GM19328 (cell line): ENCODE measurements around the gene CYTH2.
"Not testable (repeated sequence)": the region's sequence is repeated elsewhere in the genome, so short reads cannot be mapped to it uniquely, and the experiment has no call there.

Experiments
- ATAC-seq: cut with Tn5 transposase; IDR thresholded peaks from one replicate; pipeline ENCODE4 v1.9.1; 2021; ENCODE audit warnings: mild to moderate bottlenecking, moderate library complexity; ENCODE audit not compliant: unreplicated experiment

CYTH2 gene

GRCh38 chr19:48511321-48511731 is 42.2 kb downstream of the CYTH2 start:
- no peak for ATAC-seq

- ATAC-seq = no peak
Measured at GRCh38 chr19:48511800-48512503, 42.8 kb downstream of the CYTH2 start, which contains the start of gene LMTK3. Gene LMTK3, minus strand, starts transcription at chr19:48511835. Its CDS starts 259 bp downstream, at chr19:48511576.

- ATAC-seq = no peak
Measured at GRCh38 chr19:48512504-48513288, 43.5 kb downstream of the CYTH2 start.

GRCh38 chr19:48513289-48514122 is 44.3 kb downstream of the CYTH2 start:
- no peak for ATAC-seq

- ATAC-seq = no peak
Measured at GRCh38 chr19:48514123-48514458, 44.9 kb downstream of the CYTH2 start.

- ATAC-seq = no peak
Measured at GRCh38 chr19:48516536-48516935, 47.4 kb downstream of the CYTH2 start.

- no peak for ATAC-seq
Measured at GRCh38 chr19:48518207-48518606, 49.0 kb downstream of the CYTH2 start.

GRCh38 chr19:48519426-48519825 is 50.3 kb downstream of the CYTH2 start:
- ATAC-seq = not testable (repeated sequence)

GRCh38 chr19:48520134-48520533 is 51.0 kb downstream of the CYTH2 start:
- no peak for ATAC-seq

- no peak for ATAC-seq
Measured at GRCh38 chr19:48524221-48524620, 55.1 kb downstream of the CYTH2 start.

GRCh38 chr19:48524732-48525131 is 55.6 kb downstream of the CYTH2 start:
- no peak for ATAC-seq

GRCh38 chr19:48529156-48529555 is 60.0 kb downstream of the CYTH2 start:
- ATAC-seq = no peak

- ATAC-seq = no peak
Measured at GRCh38 chr19:48530066-48530720, 61.0 kb downstream of the CYTH2 start.

GRCh38 chr19:48530770-48531169 is 61.6 kb downstream of the CYTH2 start:
- no peak for ATAC-seq
